Measurements from ENCODE around the gene CRTAC1.

The CRTAC1 gene

GRCh38 chr10:98030093-98030821, at the start of gene CRTAC1:
TSS of gene CRTAC1 (minus strand) at chr10:98030621. CDS start at chr10:98030472, 149 bp downstream.
- no peak within 1 kb of the TSS for H3K4me3 ChIP-seq (ENCODE audit: low read depth, low read length)
- TF ChIP-seq CTCF (IDR thresholded peaks at IDR 0.05; ENCODE audit: borderline replicate concordance, insufficient read depth, low read depth, low read length) = no peak

GRCh38 chr10:98078774-98079173, 48.4 kb upstream of the CRTAC1 start:
- no peak overlapping the region for H3K4me3 ChIP-seq (ENCODE audit: low read depth, low read length)
- TF ChIP-seq CTCF (IDR thresholded peaks at IDR 0.05; ENCODE audit: borderline replicate concordance, insufficient read depth, low read depth, low read length) = no peak

GRCh38 chr10:98077223-98077622, 46.8 kb upstream of the CRTAC1 start:
- no peak overlapping the region for H3K4me3 ChIP-seq (ENCODE audit: low read depth, low read length)
- no peak for TF ChIP-seq CTCF (IDR thresholded peaks at IDR 0.05; ENCODE audit: borderline replicate concordance, insufficient read depth, low read depth, low read length)

- H3K4me3 ChIP-seq (ENCODE audit: low read depth, low read length) = no peak overlapping the region
- TF ChIP-seq CTCF (IDR thresholded peaks at IDR 0.05; ENCODE audit: borderline replicate concordance, insufficient read depth, low read depth, low read length) = no peak
These were observed 45.7 kb upstream of the CRTAC1 start for GRCh38 chr10:98076086-98076485.

- no peak overlapping the region for H3K4me3 ChIP-seq (ENCODE audit: low read depth, low read length)
- TF ChIP-seq CTCF (IDR thresholded peaks at IDR 0.05; ENCODE audit: borderline replicate concordance, insufficient read depth, low read depth, low read length) = no peak
These were observed 44.0 kb upstream of the CRTAC1 start for GRCh38 chr10:98074315-98074911.

- TF ChIP-seq CTCF (IDR thresholded peaks at IDR 0.05; ENCODE audit: borderline replicate concordance, insufficient read depth, low read depth, low read length) = no peak
- H3K4me3 ChIP-seq (ENCODE audit: low read depth, low read length) = no peak overlapping the region
These were observed 36.7 kb upstream of the CRTAC1 start for GRCh38 chr10:98067165-98067564.

GRCh38 chr10:98063740-98064027, 33.3 kb upstream of the CRTAC1 start:
- no peak overlapping the region for H3K4me3 ChIP-seq (ENCODE audit: low read depth, low read length)
- no peak for TF ChIP-seq CTCF (IDR thresholded peaks at IDR 0.05; ENCODE audit: borderline replicate concordance, insufficient read depth, low read depth, low read length)

Data from GM12875 (cell line).